K562 (cell line): ENCODE data around the gene ANKMY2. TPM values are rescaled to one million over a fixed set of nuclear protein-coding genes. Genes with fewer than 3 reads are reported as not detected.
A peak's percentile ranks its signal among the peaks of the same experiment; 100 is the strongest.

Source experiments
- CEBPB ChIP-seq: fragments of 450-650 bp; IDR thresholded peaks from 2 replicates; pipeline ENCODE4 v1.6.1; 2016; ENCODE audit warnings: missing genetic modification characterization, missing compliant biosample characterization
- CREB1 ChIP-seq, 2 experiments: sonication (generic) in 1 of 2; formaldehyde crosslinking in 1 of 2; IDR thresholded peaks; 2 replicates each; pipeline versions ENCODE4 v1.6.1 to v1.8.0; 2012 to 2022; ENCODE audit warnings: inconsistent platforms in 1 of 2, mild to moderate bottlenecking in 1 of 2, missing genetic modification reagents in 1 of 2, moderate library complexity in 1 of 2
- DDX20 ChIP-seq: fragments of 450-650 bp; IDR thresholded peaks from 2 replicates; pipeline ENCODE4 v1.6.1; 2016; ENCODE audit warnings: missing genetic modification characterization, low read depth, mild to moderate bottlenecking, missing compliant biosample characterization, moderate library complexity
- DNMT1 ChIP-seq: fragments of 450-650 bp; IDR thresholded peaks from 2 replicates; pipeline ENCODE4 v1.6.1; 2016; ENCODE audit warnings: antibody characterized with exemption, mild to moderate bottlenecking
- IRF9 ChIP-seq: fragments of 450-650 bp; IDR thresholded peaks from 2 replicates; pipeline ENCODE4 v1.6.1; 2016; ENCODE audit warnings: missing biosample characterization, missing genetic modification characterization
- MAZ ChIP-seq, 2 experiments: fragments of 450-650 bp in 1 of 2; sonication (generic) in 1 of 2; formaldehyde crosslinking; IDR thresholded peaks in 1 of 2; conservative IDR thresholded peaks in 1 of 2; 2 replicates each; pipeline versions ENCODE4 v1.4.0 to v1.5.0; 2020; ENCODE audit warnings: mild to moderate bottlenecking in 1 of 2, missing genetic modification reagents in 1 of 2
- NR2C2 ChIP-seq, 2 experiments: fragments of 200-800 bp in 1 of 2; sonication (Bioruptor generic) in 1 of 2; sonication (generic) in 1 of 2; formaldehyde crosslinking in 1 of 2; IDR thresholded peaks; 2 replicates each; pipeline versions ENCODE4 v1.6.1 to v1.8.0; 2016 to 2022; ENCODE audit warnings: mild to moderate bottlenecking in 1 of 2, missing compliant biosample characterization in 1 of 2, missing genetic modification characterization in 1 of 2, missing genetic modification reagents in 1 of 2
- PHF8 ChIP-seq: fragments of 200-600 bp; sonication (generic); IDR thresholded peaks from 2 replicates; pipeline ENCODE4 v1.6.1; 2012; ENCODE audit warnings: mixed run types, mild to moderate bottlenecking, inconsistent platforms, low read length, moderate library complexity, borderline replicate concordance
- PML ChIP-seq: IDR thresholded peaks from 2 replicates; pipeline ENCODE4 v1.6.1; 2012; ENCODE audit warnings: low read length, inconsistent platforms
- SMAD1 ChIP-seq: fragments of 150-350 bp; IDR thresholded peaks from 2 replicates; pipeline ENCODE4 v1.6.1; 2014; ENCODE audit warnings: low read length, low read depth; ENCODE audit not compliant: partially characterized antibody
- SRSF9 ChIP-seq: fragments of 200-400 bp; formaldehyde crosslinking; IDR thresholded peaks from 2 replicates; pipeline ENCODE4 v1.6.1; 2017; ENCODE audit warnings: low read depth, low read length, borderline replicate concordance
- TFAP4 ChIP-seq: sonication (generic); formaldehyde crosslinking; IDR thresholded peaks from 2 replicates; pipeline ENCODE4 v1.8.0; 2022; ENCODE audit warnings: missing genetic modification reagents, mild to moderate bottlenecking, moderate library complexity, borderline replicate concordance
- ZNF407 ChIP-seq: fragments of 450-650 bp; IDR thresholded peaks from 2 replicates; pipeline ENCODE4 v1.6.1; 2016; ENCODE audit warnings: low read depth
- ZSCAN29 ChIP-seq: fragments of 450-650 bp; IDR thresholded peaks from 2 replicates; pipeline ENCODE4 v1.6.1; 2017
- polyA plus RNA-seq, 8 experiments: library from polyadenylated mRNA; depleted of rRNA in 4 of 8; stranded (reverse) in 5 of 8; unstranded in 3 of 8; fragments of >200 nt; fragmentation: Nextera tagmentation in 2 of 8; fragmentation: Illumina TruSeq in 1 of 8; extraction: Ambion mirVana in 2 of 8; extraction: Trizol in 1 of 8; gene quantifications; 2 replicates each; pipeline versions ENCODE4 v1.2.1 to v1.2.3, GENCODE V29; 2011 to 2014; ENCODE audit warnings: inconsistent platforms in 1 of 8, missing spikeins in 1 of 8
- total RNA-seq, 7 experiments: library from RNA; depleted of rRNA in 6 of 7; stranded (reverse); fragments of >200 nt in 6 of 7; fragmentation: Illumina TruSeq in 2 of 7; extraction: Trizol in 2 of 7; gene quantifications; 2 replicates each; pipeline versions ENCODE4 v1.2.1 to v1.2.3, GENCODE V29; 2011 to 2021; ENCODE audit warnings: low replicate concordance in 1 of 7

The ANKMY2 gene
- total and polyA plus RNA-seq, 9 of the 15 experiments (the other 6 are each of a cell fraction or from before 2014, with no cell fraction given) = 38.9 to 71.5 (median 48.8) TPM

GRCh38 chr7:16645593-16646471, at the start of gene ANKMY2, which contains the start of gene BZW2 (continued):
- TF ChIP-seq ZNF407 (peak; percentile 61), MAZ (CRISPR knock-in tag; conservative IDR thresholded peaks at IDR 0.05 in 1 of 2, IDR thresholded peaks at IDR 0.05 in 1 of 2) (peak; percentile 82 to 87; a peak in 3 of 4 replicates), CREB1 (IDR thresholded peaks at IDR 0.05) (peak; percentile 39; the same call in 1 of the 2 replicates), CREB1 (CRISPR knock-in tag; IDR thresholded peaks at IDR 0.05) (peak; percentile 64), DDX20 (no peak), IRF9 (tag) (no peak), SMAD1 (peak; percentile 54), NR2C2 (CRISPR knock-in tag; IDR thresholded peaks at IDR 0.05) (0 out of 2 replicates have a peak, but pooled peaks have one; percentile 63), NR2C2 (tag; IDR thresholded peaks at IDR 0.05) (no peak; the same call in 1 of the 2 replicates), ZSCAN29 (no peak), CEBPB (tag) (0 out of 2 replicates have a peak, but pooled peaks have one; percentile 16), PML (peak; percentile 70), PHF8 (peak; percentile 93), TFAP4 (CRISPR knock-in tag) (peak; percentile 69; the same call in 1 of the 2 replicates), SRSF9 (no peak), DNMT1 (no peak)
